Bronchial epithelial cell (primary cell): Measurements from ENCODE around the gene SRP14. TPM values are rescaled to one million over a fixed set of nuclear protein-coding genes. Genes with fewer than 3 reads are reported as not detected.
"Not testable (repeated sequence)": the region's sequence is repeated elsewhere in the genome, so short reads cannot be mapped to it uniquely, and the experiment has no call there.

Source experiments
- DNase-seq: peaks from one replicate; pipeline ENCODE4 v3.0.0-alpha.2; 2010; ENCODE audit warnings: low read depth
- FAIRE-seq: peaks from 2 replicates; lab custom pipeline; 2011; peaks lifted over from hg19 to GRCh38; lab: Jason Lieb, UNC
- H3K27me3 ChIP-seq: 2 replicates; pipeline ENCODE4 v1.5.1; 2011; ENCODE audit warnings: low read length; ENCODE audit not compliant: control insufficient read depth, insufficient read depth
- H3K36me3 ChIP-seq: 2 replicates; pipeline ENCODE4 v1.5.1; 2011; ENCODE audit warnings: low read length; ENCODE audit not compliant: control insufficient read depth, insufficient read depth
- H3K4me3 ChIP-seq: 2 replicates; pipeline ENCODE4 v1.5.1; 2011; ENCODE audit warnings: mild to moderate bottlenecking, low read depth, low read length, control low read depth
- CTCF ChIP-seq: IDR thresholded peaks from 2 replicates; pipeline ENCODE4 v1.5.1; 2011; ENCODE audit warnings: mild to moderate bottlenecking, moderate library complexity, low read length, control low read depth, inconsistent platforms; ENCODE audit not compliant: insufficient read depth, severe bottlenecking
- total RNA-seq: library from RNA; depleted of rRNA; stranded (reverse); fragments of >200 nt; gene quantifications from 2 replicates; pipeline ENCODE4 v1.2.1, GENCODE V29; 2014

Gene SRP14
- total RNA-seq, 1 donor from 2014 or later, result 95.8 TPM

- H3K36me3 ChIP-seq, result peaks cover 1% of the 10 kb centered on the region
- no peak for DNase-seq
- H3K27me3 ChIP-seq, result no peaks in the 10 kb centered on the region
- no peak overlapping the region for H3K4me3 ChIP-seq
- no peak for TF ChIP-seq CTCF
- FAIRE-seq, result no peak
Observed at GRCh38 chr15:40028853-40029252, 10.1 kb downstream of the SRP14 start.

DNA sequence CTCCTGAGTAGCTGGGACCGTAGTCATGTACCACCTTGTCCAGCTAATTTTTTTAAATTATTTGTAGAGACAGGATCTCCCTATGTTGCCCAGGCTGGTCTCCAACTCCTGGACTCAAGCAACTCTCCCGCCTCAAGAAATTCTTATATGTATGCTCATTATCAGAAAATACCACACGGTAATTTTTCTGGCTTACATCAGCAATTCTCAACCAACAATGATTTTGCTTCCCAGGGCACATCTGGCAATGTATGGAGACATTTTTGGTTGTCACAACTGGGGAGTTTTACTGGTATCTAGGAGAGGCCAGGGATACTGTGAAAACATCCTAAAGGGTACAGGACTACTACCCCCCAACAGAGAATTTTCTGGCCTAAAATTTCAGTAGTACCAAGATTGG, 10.8 kb downstream of the SRP14 start:
- DNase-seq (no peak), FAIRE-seq (no peak)
- no peaks in the 10 kb centered on the region for H3K27me3 ChIP-seq
- no peak for TF ChIP-seq CTCF
- H3K36me3 ChIP-seq, result peaks cover 1% of the 10 kb centered on the region
- H3K4me3 ChIP-seq, result no peak overlapping the region

GRCh38 chr15:40016224-40016865, 22.6 kb downstream of the SRP14 start:
- Histone ChIP-seq H3K4me3 (no peak overlapping the region), H3K36me3 (peaks cover 13% of the 10 kb centered on the region), H3K27me3 (no peaks in the 10 kb centered on the region)
- no peak for DNase-seq
- FAIRE-seq, result no peak
- TF ChIP-seq CTCF, result no peak

- no peak for DNase-seq
- H3K36me3 ChIP-seq, result peaks cover 9% of the 10 kb centered on the region
- H3K4me3 ChIP-seq, result no peak overlapping the region
- no peak for TF ChIP-seq CTCF
- FAIRE-seq, result no peak
- no peaks in the 10 kb centered on the region for H3K27me3 ChIP-seq
Observed at GRCh38 chr15:40014390-40014789, 24.6 kb downstream of the SRP14 start.

- not testable (repeated sequence) for H3K36me3 ChIP-seq, FAIRE-seq, H3K27me3 ChIP-seq, H3K4me3 ChIP-seq, DNase-seq
Observed at GRCh38 chr15:40013372-40013771, 25.6 kb downstream of the SRP14 start.

GRCh38 chr15:40011303-40011702, 27.7 kb downstream of the SRP14 start:
- DNase-seq (no peak), FAIRE-seq (no peak)
- peaks cover 15% of the 10 kb centered on the region for H3K36me3 ChIP-seq
- H3K27me3 ChIP-seq, result no peaks in the 10 kb centered on the region
- no peak for TF ChIP-seq CTCF
- no peak overlapping the region for H3K4me3 ChIP-seq
